ENCODE data around the gene ANTXR2. TPM values are rescaled to one million over a fixed set of nuclear protein-coding genes. Genes with fewer than 3 reads are reported as not detected.

Gene ANTXR2
- total and polyA plus RNA-seq, 2 of the 8 experiments (the other 6 are each of a cell fraction or from before 2014, with no cell fraction given) = 1.1 to 7.5 TPM

DNA sequence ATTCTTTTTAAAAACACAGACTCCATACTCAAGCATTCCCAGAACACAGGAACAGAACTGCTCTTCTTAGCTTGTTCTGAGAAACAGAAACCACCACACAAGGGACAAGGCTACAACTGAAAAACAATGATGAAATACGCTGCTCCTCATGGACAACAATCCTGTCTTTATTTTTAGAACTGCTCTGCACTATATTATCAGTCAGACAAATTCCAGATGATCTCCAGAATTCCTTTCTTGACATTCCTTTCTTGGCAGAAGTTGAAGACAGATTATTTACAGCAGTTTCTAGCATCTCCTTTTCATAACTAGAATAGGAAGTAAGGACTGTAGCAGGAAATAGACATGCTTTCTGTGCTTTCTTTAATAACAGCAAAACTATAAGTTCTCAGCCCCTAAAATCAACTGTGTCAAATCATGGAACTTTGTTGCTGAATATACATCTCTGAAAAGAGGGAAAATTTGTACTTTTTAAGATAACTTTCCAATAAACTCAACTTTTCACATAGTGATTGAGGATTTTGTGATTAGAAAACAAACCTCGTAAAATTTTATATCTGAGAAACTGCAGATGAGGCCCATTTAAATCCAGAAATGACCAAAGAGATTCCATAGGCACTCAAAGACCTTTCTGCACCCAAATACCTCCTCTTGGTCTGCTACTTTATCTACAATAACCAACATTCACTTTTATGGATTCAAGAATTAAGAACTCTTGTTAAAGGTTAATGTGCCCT, 35.9 kb downstream of the ANTXR2 start:
- Histone ChIP-seq H3K79me1 (ENCODE audit: low read depth, low read length) (no peaks in the 10 kb centered on the region), H3K79me2 (ENCODE audit: control insufficient read depth in 1 of 2, insufficient read depth in 2 of 2, low read length in 2 of 2) (no peaks in the 10 kb centered on the region), H2AFZ (ENCODE audit: low read length) (no peak overlapping the region), H4K5ac (ENCODE audit: insufficient read length, low read depth, low read length) (no peak overlapping the region), H3K36me3 (ENCODE audit: control insufficient read depth in 2 of 4, insufficient read depth in 4 of 4, low read length in 3 of 4) (no peaks in the 10 kb centered on the region), H3K14ac (ENCODE audit: insufficient read length) (no peak overlapping the region), H2BK12ac (ENCODE audit: low read depth, low read length) (no peak overlapping the region), H3K4me1 (replicated peaks in 1 of 4; ENCODE audit: control insufficient read depth in 3 of 4, insufficient read depth in 4 of 4, low read length in 3 of 4) (no peaks in the 10 kb centered on the region), H3K23me2 (ENCODE audit: low read depth, low read length) (no peaks in the 10 kb centered on the region), H3K4me3 (ENCODE audit: extremely low read depth in 1 of 4, insufficient read depth in 2 of 4, low read depth in 3 of 4, low read length in 4 of 4) (no peak overlapping the region), H2BK20ac (ENCODE audit: low read length) (no peak overlapping the region), H3K27me3 (replicated peaks in 1 of 4; ENCODE audit: control insufficient read depth in 3 of 4, extremely low read depth in 1 of 4, insufficient read depth in 3 of 4, low read length in 3 of 4) (no peaks in the 10 kb centered on the region), H4K20me1 (replicated peaks in 1 of 2; ENCODE audit: control insufficient read depth in 1 of 2, insufficient read depth in 2 of 2, low read length in 2 of 2) (no peaks in the 10 kb centered on the region), H2BK120ac (replicated peaks; ENCODE audit: low read depth, low read length) (no peak overlapping the region), H3K18ac (ENCODE audit: extremely low read depth, low read length) (no peak overlapping the region), H3K56ac (replicated peaks; ENCODE audit: insufficient read length, low read depth, low read length) (no peak overlapping the region), H3K9ac (replicated peaks in 1 of 4; ENCODE audit: extremely low read depth in 1 of 4, low read depth in 3 of 4, low read length in 3 of 4) (no peak overlapping the region), H2AK5ac (ENCODE audit: low read depth, low read length) (no peak overlapping the region), H3K23ac (ENCODE audit: insufficient read length) (no peak overlapping the region), H4K91ac (replicated peaks; ENCODE audit: insufficient read length, low read length) (no peak overlapping the region), H3K4me2 (ENCODE audit: insufficient read depth in 1 of 2, low read depth in 2 of 2, low read length in 2 of 2) (no peak overlapping the region), H4K8ac (ENCODE audit: extremely low read depth, insufficient read depth, low read length) (no peak overlapping the region), H3K4ac (replicated peaks; ENCODE audit: insufficient read length, low read depth, low read length) (no peak overlapping the region), H2BK5ac (ENCODE audit: low read depth, low read length) (no peak overlapping the region), H3K9me3 (ENCODE audit: insufficient read depth in 2 of 2, low read depth in 1 of 2, low read length in 1 of 2) (no peaks in the 10 kb centered on the region), H2BK15ac (ENCODE audit: low read length) (no peak overlapping the region), H3K27ac (ENCODE audit: low read depth, low read length) (no peak overlapping the region)
- no peak for DNase-seq (ENCODE audit: low read depth in 1 of 2, low spot score in 2 of 2)
- FAIRE-seq = no peak
- POLR2A ChIA-PET (ENCODE audit: partially characterized antibody) = no interaction called here
- 85% methylated on average over 2 of the region's 2 CpGs; no CpG with 5 or more reads in 1 of the 2 experiments for WGBS, 2 experiments (ENCODE audit: extremely low coverage in 1 of 2, insufficient coverage in 1 of 2, insufficient read length in 1 of 2, insufficient replicate concordance in 2 of 2, low coverage in 1 of 2, low lambda C conversion rate in 2 of 2, missing lambda C conversion rate in 1 of 2)
- CTCF ChIA-PET (ENCODE audit: partially characterized antibody) = no interaction called here
- TF ChIP-seq MAFK (IDR thresholded peaks at IDR 0.05; ENCODE audit: low read depth, low read length) (no peak), NRF1 (IDR thresholded peaks at IDR 0.05; ENCODE audit: low read depth, low read length) (no peak), CEBPB (IDR thresholded peaks at IDR 0.05; ENCODE audit: low read depth, low read length) (no peak), FOSL1 (IDR thresholded peaks at IDR 0.05; ENCODE audit: insufficient read depth, low read depth, low read length) (no peak), EP300 (IDR thresholded peaks at IDR 0.05; ENCODE audit: borderline replicate concordance in 1 of 2, low read depth in 2 of 2, low read length in 2 of 2) (no peak), CHD2 (IDR thresholded peaks at IDR 0.05; ENCODE audit: low read length) (no peak), TEAD4 (IDR thresholded peaks at IDR 0.05; ENCODE audit: low read depth, low read length) (no peak), ASH2L (IDR thresholded peaks at IDR 0.05; ENCODE audit: low read length) (no peak), CBX8 (IDR thresholded peaks at IDR 0.05; ENCODE audit: borderline replicate concordance, low read depth, low read length) (no peak), NANOG (IDR thresholded peaks at IDR 0.05; ENCODE audit: insufficient read depth, low read depth, low read length, poor library complexity, severe bottlenecking) (no peak), SP4 (IDR thresholded peaks at IDR 0.05; ENCODE audit: low read length) (no peak)

Data from H1 (cell line).